NCI-H2196 treated with DMSO at 0.1 percent for 48 hours (cell line): Measurements from ENCODE around the gene BIRC5.

Experiments used
- DNase-seq: peaks from one replicate; lab custom pipeline; 2025; ENCODE audit not compliant: unreplicated experiment; lab: John Stamatoyannopoulos, UW

BIRC5 gene

DNA sequence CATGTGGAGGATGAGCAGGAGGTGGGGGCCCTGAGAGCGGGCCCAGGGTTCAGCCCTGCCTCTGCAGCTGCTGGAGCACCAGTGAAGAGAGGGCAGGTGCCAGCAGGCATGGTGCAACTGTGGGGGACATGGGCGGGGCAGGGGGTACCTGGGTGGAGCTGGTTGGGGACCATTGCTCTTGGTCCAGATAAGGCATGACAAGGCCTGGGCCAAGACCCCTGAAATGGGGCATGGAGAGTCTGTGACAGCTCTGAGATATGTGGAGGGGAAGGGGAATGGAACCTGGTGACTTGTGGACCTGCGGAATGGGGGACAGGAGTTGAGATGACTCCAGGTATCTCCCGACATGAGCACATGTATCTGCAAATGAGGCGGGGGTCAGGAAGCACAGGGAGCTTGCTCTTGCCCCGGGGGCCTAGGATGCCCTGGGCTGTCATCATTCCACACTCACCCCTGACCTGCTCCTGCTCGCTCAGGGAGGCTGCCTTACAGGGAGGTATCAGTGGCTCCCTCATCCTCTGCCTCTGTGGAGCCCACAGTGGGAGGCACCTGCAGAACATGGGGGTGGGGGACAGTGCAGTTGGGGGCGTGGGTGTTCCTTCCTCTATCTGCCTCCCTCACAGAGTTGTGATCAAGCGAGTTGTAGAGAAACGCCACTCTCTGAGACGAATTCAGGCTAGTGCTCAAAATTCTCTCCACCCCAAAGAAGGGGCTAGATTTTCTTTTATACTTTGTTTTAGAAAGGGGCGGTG is 57.5 kb downstream of the BIRC5 start:
- DNase-seq = no peak

DNA sequence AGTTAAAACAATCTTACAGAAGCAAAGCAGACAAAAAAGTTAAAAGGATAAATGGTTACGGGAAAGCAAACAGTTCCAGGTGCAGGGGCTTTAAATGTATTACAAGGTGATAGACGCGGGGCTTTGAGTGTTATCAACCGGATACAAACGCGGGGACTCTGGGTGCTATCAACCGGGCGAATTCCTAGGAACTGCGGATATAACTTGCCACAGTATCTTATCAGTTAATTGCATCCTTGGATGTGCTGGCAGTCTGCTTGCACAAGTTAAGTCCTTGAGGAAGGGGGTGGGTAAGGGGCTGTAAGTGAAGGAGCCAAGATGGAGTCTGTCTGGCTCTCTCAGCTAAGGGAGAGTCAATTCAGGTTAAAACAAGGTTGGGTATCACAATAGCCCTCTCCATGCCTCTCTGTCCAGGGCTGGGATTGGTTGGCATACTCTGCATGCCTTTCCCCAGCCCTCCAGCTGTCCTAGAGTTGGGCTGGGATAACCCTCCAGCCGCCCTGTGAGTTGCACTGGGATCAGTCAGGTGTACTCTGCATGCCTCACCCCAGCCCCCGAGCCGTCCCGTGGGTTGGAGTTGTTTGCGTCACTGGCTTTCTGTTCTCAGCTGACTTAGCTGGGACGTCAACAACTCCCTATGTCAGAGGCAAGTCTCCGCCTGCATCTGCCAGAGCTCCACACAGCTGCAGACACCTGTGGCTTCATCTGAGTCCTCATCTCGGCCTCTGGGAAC is 58.3 kb downstream of the BIRC5 start:
- DNase-seq = peak; percentile 26

DNA sequence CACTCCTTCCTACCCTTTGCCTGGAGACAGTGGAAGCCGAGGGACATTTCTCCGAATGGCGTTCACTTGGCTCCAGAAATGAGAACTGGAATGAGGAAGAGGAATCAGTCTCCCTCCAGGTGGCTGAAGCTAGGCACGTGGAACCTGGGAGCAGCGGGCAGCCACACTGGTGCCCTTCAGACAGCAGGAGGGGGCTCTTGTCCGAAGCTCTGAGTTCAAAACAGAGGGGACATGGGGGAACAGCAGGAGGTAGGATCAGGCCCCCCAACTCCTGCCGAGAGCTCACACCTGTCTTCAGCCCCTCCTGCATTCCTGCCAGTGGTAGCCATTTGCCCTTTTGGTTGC is 58.8 kb downstream of the BIRC5 start:
- no peak for DNase-seq

DNA sequence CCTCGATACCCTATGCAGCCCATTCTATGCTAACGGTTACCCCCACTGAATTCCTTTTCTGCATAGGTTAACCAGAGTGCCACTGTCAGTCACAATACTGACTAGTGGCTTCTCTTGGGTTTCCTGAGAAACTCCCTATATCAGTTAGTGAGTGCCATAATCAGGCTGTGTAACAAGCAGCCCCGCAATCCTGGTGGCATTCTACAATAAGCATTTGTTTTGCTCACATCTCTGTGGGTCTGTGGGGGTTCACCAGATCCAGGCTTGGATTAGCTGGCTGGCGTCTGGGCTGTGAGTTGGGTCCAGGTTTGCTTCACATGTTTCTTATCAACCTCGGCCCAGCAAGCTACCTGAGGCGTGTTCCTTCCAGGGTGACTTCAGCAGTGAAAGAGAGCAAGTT is 59.8 kb downstream of the BIRC5 start:
- no peak for DNase-seq
